ENCODE measurements around the gene DNAH14.

DNA sequence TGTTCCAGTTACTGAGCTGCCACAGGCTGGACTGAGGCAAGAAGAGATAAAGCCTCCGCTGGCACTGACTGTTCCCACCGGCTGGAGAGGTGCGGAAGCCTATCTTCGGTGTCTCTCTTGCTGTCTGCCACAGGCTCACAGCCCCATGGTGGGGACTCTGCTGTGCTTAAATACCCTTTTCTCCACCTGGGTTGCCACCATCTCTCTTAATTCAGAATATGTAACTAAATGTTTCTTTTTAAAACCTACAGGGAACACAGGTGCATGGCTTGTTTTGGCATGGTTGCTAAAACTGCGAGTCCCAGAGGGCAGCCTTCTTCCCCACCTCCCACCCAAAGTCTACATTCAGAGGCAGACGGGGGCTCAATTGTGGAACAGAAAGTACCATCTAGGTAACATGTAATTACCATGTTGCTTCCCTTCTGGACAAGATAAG is 506.5 kb downstream of the DNAH14 start:
- TF ChIP-seq, protein P1, sequence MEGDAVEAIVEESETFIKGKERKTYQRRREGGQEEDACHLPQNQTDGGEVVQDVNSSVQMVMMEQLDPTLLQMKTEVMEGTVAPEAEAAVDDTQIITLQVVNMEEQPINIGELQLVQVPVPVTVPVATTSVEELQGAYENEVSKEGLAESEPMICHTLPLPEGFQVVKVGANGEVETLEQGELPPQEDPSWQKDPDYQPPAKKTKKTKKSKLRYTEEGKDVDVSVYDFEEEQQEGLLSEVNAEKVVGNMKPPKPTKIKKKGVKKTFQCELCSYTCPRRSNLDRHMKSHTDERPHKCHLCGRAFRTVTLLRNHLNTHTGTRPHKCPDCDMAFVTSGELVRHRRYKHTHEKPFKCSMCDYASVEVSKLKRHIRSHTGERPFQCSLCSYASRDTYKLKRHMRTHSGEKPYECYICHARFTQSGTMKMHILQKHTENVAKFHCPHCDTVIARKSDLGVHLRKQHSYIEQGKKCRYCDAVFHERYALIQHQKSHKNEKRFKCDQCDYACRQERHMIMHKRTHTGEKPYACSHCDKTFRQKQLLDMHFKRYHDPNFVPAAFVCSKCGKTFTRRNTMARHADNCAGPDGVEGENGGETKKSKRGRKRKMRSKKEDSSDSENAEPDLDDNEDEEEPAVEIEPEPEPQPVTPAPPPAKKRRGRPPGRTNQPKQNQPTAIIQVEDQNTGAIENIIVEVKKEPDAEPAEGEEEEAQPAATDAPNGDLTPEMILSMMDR (conservative IDR thresholded peaks at IDR 0.05; ENCODE audit: low read depth, low read length), result no peak
- TF ChIP-seq CHD1 (IDR thresholded peaks at IDR 0.05; ENCODE audit: low read depth, low read length), result no peak
- TF ChIP-seq MAFK (IDR thresholded peaks at IDR 0.05; ENCODE audit: low read depth, low read length), result no peak
- no peak for TF ChIP-seq POLR2A (IDR thresholded peaks at IDR 0.05; ENCODE audit: low read depth, low read length)
- TF ChIP-seq BHLHE40 (IDR thresholded peaks at IDR 0.05; ENCODE audit: low read depth, low read length), result no peak
- no peak for TF ChIP-seq RCOR1 (IDR thresholded peaks at IDR 0.05; ENCODE audit: insufficient replicate concordance, low read length)
- TF ChIP-seq CEBPB (IDR thresholded peaks at IDR 0.05; ENCODE audit: low read depth, low read length), result no peak
- no peak for TF ChIP-seq MAZ (IDR thresholded peaks at IDR 0.05; ENCODE audit: borderline replicate concordance, low read depth, low read length)
- TF ChIP-seq, protein P2, sequence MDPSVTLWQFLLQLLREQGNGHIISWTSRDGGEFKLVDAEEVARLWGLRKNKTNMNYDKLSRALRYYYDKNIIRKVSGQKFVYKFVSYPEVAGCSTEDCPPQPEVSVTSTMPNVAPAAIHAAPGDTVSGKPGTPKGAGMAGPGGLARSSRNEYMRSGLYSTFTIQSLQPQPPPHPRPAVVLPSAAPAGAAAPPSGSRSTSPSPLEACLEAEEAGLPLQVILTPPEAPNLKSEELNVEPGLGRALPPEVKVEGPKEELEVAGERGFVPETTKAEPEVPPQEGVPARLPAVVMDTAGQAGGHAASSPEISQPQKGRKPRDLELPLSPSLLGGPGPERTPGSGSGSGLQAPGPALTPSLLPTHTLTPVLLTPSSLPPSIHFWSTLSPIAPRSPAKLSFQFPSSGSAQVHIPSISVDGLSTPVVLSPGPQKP (IDR thresholded peaks at IDR 0.05; ENCODE audit: borderline replicate concordance, low read depth, low read length), result no peak
- TF ChIP-seq RAD21 (IDR thresholded peaks at IDR 0.05; ENCODE audit: low read length), result no peak
- no peak for TF ChIP-seq MXI1 (IDR thresholded peaks at IDR 0.05; ENCODE audit: borderline replicate concordance, low read depth, low read length)
- TF ChIP-seq FOS (IDR thresholded peaks at IDR 0.05; ENCODE audit: low read depth, low read length), result no peak

Data from IMR-90 (cell line).